CD4-positive, alpha-beta T cell treated with Interleukin-2 at 100 ng/mL for 4 hours (primary cell): ENCODE data around the gene GAK.
"Not testable (repeated sequence)": the region's sequence is repeated elsewhere in the genome, so short reads cannot be mapped to it uniquely, and the experiment has no call there.

Experiments
- DNase-seq: peaks from one replicate; pipeline ENCODE4 v3.0.0-alpha.2; 2020; ENCODE audit warnings: low spot score

Gene GAK

GRCh38 chr4:931960-932712 is at the start of gene GAK, which contains the start of gene TMEM175:
TSS of gene GAK (minus strand) at chr4:932316. CDS start at chr4:932187, 129 bp downstream.
TSS of gene TMEM175 (plus strand) at chr4:932460. CDS start at chr4:947740, 15,280 bp downstream.
- DNase-seq, result peak; percentile 96

DNA sequence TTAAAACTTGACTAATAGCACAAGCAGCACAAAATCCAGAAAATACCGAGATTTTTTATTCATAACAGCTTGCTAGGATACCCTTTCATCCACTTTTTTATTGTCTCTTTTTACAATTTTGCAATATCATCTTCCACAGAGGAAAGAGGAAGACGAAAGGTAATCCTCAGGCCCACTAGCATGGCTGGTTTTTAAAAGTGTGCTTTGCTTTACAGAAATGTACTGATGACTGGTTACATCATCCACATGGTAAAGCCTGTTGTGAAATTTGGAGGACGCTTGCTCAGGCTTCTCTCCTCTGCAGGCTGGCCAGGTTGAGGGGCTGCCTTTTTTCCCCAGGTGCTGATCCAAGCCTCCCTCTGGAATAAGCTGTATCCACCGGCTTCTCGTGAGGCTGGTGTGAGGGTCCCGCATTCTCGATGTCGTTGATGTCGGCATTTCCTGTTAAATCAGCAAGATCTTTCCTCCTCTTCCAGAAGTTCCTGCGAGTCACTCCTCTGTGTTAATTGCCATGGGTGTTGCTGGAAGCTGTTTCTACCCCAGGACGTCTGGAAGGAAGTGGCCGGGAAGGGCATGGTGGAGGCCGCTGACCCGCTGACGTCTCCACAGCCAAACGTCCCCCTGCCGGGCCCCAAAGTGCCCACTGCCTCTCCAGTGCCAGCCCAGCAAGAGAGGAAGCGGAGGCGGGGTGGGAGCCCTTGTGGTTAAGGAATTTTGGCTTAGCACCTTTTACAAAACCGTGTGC is 47.0 kb upstream of the GAK start:
- DNase-seq, result no peak

- DNase-seq, result not testable (repeated sequence)
These were observed 43.9 kb upstream of the GAK start for GRCh38 chr4:976016-976415.

- no peak for DNase-seq
These were observed 42.6 kb upstream of the GAK start for GRCh38 chr4:974668-975067.

DNA sequence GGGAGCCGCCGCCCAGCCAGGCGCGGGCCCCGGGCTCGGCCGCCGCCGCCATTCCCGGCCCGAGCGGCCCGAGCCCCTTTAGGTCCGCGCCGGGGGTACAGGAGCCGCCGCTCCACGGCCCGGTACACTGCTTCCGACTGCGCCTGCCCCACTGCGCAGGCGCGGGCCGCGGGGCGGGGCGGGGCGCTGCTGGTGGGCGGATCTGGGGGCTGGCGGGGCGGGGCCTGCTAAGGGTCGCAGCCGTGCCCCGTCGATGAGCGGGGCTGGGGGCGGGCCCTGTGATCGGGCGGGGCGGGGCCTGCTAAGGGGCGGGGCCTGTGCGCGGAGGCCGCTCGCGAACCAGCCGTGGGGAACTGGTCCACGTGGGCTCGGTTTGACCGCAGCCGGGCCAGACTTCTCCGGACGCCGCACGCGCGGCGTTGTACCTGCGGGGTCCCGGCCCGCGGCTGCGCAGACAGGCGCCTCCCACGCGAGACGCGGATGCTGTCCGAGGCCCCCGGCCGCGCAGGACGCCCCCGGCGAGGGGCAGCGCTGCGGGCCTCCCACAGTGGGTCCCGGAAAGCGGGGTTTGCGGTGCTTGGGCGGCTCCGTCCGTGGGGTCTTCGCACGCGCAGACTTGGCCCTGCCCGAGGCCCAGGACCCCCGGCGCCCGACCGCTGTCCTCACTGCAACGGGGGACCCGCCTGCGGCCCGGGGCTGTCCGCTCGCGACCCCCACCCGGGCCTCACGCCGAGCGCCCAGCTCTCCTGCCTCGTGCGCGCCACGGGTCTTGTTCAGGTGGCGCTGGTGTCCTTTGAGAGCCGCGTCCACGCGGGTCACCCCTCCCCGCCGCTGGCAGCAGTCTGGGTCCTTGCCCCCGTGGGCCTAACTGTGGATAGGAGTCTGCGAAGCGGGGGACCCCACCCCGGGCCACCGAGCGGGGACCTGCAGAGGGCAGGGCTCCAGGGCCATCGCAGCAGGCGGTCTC is 41.6 kb upstream of the GAK start, which contains the start of gene DGKQ:
Gene DGKQ (minus strand): TSS at position 139 of the 967 bp plus-strand sequence. CDS start 87 bp downstream, at position 52.
- peak; percentile 90 for DNase-seq

- DNase-seq, result peak; percentile 52
These were observed 40.7 kb upstream of the GAK start for GRCh38 chr4:972651-973424.

DNA sequence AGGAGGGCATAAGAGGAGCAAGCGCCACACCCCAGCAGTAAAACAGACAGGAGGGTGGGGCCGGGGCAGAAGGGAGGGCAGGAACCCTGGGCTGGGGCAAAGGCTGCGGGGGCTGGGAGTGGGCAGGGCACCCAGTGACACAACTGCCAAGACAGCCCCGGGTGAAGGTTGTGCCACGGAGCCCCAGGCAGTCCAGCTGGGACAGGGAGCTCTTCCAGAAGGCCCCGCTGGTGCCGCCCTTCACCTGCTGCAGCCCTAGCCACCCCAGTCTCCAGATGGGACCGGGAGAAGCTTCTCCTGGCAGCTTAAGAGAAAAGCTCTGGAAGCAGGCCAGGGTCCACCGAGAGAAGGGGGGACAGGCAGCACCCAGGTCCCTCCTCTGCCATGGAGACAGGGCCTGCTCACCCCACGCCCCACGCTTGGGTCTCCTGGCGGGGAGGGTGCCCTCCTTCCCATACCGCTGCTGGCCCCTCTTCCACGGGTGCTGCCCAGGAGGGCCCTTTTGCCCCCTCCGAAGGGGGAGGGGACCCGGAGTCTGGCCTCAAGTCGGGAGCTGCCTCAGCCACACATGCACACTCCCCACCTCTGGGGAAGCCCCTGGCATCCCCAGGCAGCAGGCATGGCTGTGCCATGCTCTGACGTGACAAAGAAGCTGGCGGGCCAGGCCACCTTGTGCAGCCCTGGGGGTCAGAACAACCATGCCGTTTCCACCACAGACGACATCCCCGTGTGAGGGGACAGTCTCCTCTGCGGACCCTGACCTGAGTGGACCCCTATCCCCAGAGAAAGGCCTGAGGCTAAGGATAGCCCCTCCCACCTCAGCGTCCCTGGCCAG is 39.8 kb upstream of the GAK start:
- DNase-seq, result no peak

DNA sequence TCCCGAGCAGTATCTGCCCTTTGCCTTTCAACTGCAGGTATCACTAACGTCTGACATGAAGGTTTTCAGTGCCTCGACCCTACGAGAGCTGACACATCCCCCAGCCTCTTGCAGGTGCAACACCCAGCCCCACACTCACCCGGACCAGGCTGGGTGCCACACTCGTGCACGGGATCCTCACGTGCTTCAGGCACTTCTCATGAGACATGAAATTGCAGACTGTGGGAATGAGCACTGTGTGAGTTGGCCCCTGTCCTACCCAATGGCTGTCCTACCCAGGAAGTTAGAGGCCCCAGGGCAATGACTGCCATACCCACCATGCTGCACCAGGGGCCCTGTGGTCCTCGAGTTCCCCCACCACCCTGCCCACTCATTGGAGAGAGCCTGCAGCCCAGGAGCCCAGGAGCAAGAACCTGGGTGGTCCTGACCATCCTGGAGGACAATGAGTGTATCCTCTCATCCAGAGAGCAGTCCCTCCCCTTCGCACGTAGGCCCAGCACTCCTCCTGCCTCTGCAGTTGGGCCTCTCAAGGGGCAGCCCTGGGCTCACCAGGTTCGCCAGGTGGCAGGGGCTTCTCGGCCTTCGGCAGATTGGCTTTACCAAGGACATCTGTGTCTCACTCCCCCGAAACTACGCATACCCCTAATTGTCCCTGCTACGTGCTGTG is 38.9 kb upstream of the GAK start:
- DNase-seq, result no peak

GRCh38 chr4:970046-970745 is 38.1 kb upstream of the GAK start:
- DNase-seq, result peak; percentile 62

DNA sequence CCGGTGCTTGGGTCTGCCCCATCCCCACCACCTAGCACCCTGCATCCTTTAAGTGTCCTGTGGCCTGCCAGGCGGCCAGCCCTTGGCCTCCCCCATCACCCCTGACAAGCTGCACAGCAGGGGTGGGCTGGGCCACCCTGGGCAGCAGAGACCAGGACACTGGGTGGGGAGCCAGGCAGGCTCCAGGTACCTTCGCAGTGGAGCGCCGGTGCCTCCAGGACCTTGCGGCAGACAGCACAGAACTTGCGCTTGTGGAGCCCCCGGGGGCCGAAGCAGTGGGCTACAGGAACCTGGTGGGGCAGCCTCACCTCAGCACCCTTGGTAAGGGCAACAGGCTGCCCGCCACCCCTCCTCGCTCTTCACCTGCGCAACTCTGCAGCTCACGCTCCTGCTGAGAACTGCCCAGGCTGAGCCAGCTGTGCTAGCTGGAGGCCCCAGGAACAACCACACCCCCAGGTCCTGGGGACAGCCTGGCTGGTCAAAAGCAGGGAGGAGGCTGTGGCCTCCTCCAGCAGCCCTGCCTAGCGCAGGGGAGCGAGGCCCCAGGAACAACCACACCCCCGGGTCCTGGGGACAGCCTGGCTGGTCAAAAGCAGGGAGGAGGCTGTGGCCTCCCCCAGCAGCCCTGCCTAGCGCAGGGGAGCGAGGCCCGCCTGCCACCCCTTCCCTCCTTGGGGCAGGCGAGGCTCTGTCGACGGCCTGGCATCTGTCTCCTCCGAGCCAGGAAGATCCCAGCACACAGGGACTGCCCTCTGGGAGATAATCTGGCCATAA is 36.7 kb upstream of the GAK start:
- DNase-seq, result no peak

DNA sequence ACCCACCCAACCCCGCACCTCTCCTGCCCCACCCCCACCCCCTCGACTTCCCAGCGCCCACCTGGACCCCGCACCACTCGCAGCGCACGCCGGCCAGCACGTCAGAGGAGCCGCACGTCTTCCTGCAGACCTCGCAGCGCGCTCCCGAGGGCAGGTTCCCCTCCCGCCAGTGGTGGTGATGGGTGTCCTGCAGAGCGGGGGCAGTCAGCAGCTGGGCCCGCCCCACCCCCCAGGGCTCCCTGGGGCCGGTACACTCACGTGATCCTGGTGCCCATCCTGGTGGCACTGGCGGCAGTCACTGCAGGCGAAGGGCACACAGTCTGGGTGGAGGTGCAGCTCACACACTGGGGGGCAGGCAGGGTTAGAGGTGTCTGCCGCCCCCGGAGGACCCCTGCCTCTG is 36.1 kb upstream of the GAK start:
- no peak for DNase-seq

DNA sequence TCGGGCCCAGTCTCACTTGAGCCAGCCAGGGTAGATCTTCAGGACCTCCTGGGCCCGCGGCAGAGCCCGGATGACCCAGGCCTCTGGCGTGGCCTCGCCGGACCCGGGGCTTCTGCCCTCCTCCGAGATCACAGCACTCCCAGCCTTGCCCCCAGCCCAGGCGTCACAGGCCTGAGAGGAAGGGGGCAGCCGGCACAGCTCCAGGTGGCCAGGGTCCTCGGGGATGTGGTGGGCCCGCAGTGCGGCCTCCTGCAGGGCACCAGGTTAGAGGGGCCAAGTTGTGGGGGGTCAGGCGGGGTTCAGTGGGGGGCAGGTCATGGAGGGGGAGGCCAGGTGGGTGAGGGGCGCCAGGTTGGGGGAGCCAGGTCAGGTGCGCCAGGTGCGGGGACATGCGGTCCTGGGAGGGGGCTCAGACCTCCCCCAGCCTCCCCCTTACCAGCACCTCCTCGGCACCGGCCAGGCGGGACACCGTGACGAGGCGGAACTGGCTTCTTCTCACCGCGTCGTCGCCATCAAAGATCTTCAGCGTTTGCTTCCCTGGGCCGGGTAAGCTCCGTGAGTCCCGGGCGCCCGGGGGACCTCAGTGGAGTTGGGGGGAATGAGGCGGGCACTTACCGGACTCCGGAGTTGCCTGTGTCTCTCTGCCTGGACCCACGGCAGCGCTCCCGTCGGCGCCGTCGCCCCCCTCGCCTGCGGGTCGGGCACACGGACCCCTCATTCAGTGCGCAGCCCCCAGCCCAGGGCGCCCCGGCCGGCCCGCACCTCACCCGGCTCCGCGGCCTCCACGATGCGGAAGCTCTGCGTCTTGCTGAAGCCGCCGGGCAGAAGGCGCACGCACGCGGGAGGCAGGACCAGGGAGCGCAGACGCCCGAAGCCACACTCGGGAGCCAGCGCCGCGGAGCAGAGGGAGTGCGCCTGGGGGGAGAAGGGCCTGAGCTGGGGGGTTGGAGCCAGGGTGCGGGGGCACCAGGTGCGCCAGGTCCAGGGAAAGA is 35.3 kb upstream of the GAK start:
- DNase-seq, result no peak

GRCh38 chr4:966266-967112 is 34.4 kb upstream of the GAK start:
- no peak for DNase-seq

- DNase-seq, result no peak
These were observed 33.6 kb upstream of the GAK start for GRCh38 chr4:965766-966134.

GRCh38 chr4:965048-965765 is 33.1 kb upstream of the GAK start:
- no peak for DNase-seq
